Measurements from ENCODE around the gene THAP10.

Gene THAP10

GRCh38 chr15:70853973-70854665, 38.1 kb downstream of the THAP10 start, which contains the start of gene LARP6:
LARP6 (minus strand) TSS chr15:70854157; CDS start chr15:70854088, 69 bp downstream.
- DNase-seq (ENCODE audit: low read depth in 2 of 2), result peak in 1 of 2 donors; percentile 6

- no peak for DNase-seq (ENCODE audit: low read depth in 2 of 2)
These were observed 38.8 kb downstream of the THAP10 start for GRCh38 chr15:70853318-70853972.

- no peak for DNase-seq (ENCODE audit: low read depth in 2 of 2)
These were observed 39.5 kb downstream of the THAP10 start for GRCh38 chr15:70852501-70853317.

GRCh38 chr15:70851889-70852288, 40.3 kb downstream of the THAP10 start:
- DNase-seq (ENCODE audit: low read depth in 2 of 2), result no peak

GRCh38 chr15:70845602-70846360, 46.5 kb downstream of the THAP10 start:
- no peak for DNase-seq (ENCODE audit: low read depth in 2 of 2)

- DNase-seq (ENCODE audit: low read depth in 2 of 2), result no peak
These were observed 54.8 kb downstream of the THAP10 start for GRCh38 chr15:70837476-70837875.

GRCh38 chr15:70835841-70836240, 56.4 kb downstream of the THAP10 start:
- no peak for DNase-seq (ENCODE audit: low read depth in 2 of 2)

GRCh38 chr15:70835415-70835814, 56.8 kb downstream of the THAP10 start:
- DNase-seq (ENCODE audit: low read depth in 2 of 2), result no peak

- no peak for DNase-seq (ENCODE audit: low read depth in 2 of 2)
These were observed 57.2 kb downstream of the THAP10 start for GRCh38 chr15:70834999-70835398.

- DNase-seq (ENCODE audit: low read depth in 2 of 2), result no peak
These were observed 58.1 kb downstream of the THAP10 start for GRCh38 chr15:70833861-70834765.

- no peak for DNase-seq (ENCODE audit: low read depth in 2 of 2)
These were observed 58.8 kb downstream of the THAP10 start for GRCh38 chr15:70833422-70833821.

- DNase-seq (ENCODE audit: low read depth in 2 of 2), result no peak
These were observed 60.1 kb downstream of the THAP10 start for GRCh38 chr15:70832176-70832575.

Measured in stimulated activated CD4-positive, alpha-beta T cell treated with anti-CD3 and anti-CD28 coated beads, Interleukin-1b, Interleukin-23, amount 100 ng/mL, for 1 hour (primary cell).